Left ventricle myocardium inferior (tissue), 1 donor: ENCODE measurements around the gene NPC1L1. TPM values are rescaled to one million over a fixed set of nuclear protein-coding genes. Genes with fewer than 3 reads are reported as not detected.

ENCODE experiments used
- DNase-seq: peaks from one replicate; pipeline ENCODE4 v3.0.0-alpha.2; 2020
- H3K27ac ChIP-seq: fragments of 200-600 bp; replicated peaks from 2 replicates; pipeline ENCODE4 v1.8.0; 2021
- H3K27me3 ChIP-seq: fragments of 200-600 bp; 2 replicates; pipeline ENCODE4 v1.8.0; 2021; ENCODE audit warnings: low read depth
- H3K36me3 ChIP-seq: fragments of 200-600 bp; 2 replicates; pipeline ENCODE4 v1.8.0; 2021
- H3K4me1 ChIP-seq: fragments of 200-600 bp; 2 replicates; pipeline ENCODE4 v1.8.0; 2021
- H3K4me3 ChIP-seq: fragments of 200-600 bp; 2 replicates; pipeline ENCODE4 v1.8.0; 2021; ENCODE audit warnings: mild to moderate bottlenecking, moderate library complexity
- H3K9me3 ChIP-seq: fragments of 200-600 bp; replicated peaks from 2 replicates; pipeline ENCODE4 v1.8.0; 2021
- intact Hi-C: fragments of 100-400 bp; cut with micrococcal nuclease; formaldehyde crosslinking; loops from one replicate; pipeline ENCODE4 v1.11.0; 2022
- total RNA-seq: library from RNA; stranded (reverse); fragmentation: NEBNext Ultra II Directional; extraction: Animal tissue kit (Norgen Biotek cat#: 25700); gene quantifications from one replicate; pipeline ENCODE4 v1.2.1, GENCODE V29; 2021
- TF ChIP-seq, protein P1 (sequence below): fragments of 200-600 bp; IDR thresholded peaks from 2 replicates; pipeline ENCODE4 v1.8.0; 2021; ENCODE audit warnings: antibody characterized with exemption, mild to moderate bottlenecking, borderline replicate concordance
- donor health status: DM: no; HTN: yes; CAD: no; lungs with severe emphysema.

NPC1L1 gene
- total RNA-seq, 1 donor from 2014 or later = 0.19 TPM

DNA sequence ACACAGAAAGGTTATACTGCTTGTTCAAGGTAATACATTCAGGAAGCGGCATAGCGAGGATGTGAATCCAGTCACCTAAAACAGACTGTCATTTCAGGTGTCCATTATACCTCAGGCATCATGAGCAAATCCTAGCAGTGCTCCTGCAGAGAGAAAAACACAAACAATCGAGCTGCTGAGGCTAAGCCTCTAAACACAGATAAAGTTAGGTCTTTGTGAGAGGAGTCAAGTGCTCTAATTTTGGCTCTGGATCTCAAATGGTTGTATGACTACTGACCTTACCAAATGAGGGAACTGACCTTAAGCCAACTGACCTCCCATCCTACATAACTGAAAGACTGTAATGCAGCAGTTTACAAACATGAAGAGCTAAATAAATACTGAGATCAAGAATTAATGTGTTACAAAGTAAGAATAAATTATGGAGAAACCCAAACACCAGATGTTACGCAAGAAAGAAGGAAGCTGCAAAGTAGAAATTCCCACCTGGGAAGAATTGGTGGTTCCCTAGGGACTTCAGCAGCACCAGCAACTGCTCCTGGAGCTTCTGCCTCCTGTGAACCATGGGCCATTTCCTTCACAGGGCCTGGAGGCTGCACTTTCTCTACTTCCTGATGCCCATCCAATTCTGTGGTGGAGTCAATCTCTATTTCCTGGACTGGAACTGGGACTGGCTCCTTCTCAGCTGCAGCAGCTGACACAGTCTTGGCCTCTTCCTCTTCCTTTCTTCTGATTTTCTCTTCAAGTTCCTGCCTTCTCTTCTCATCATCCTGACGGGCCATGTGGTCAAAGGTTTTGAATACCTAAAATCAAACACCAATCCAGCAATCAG is 56.4 kb downstream of the NPC1L1 start:
- TF ChIP-seq, protein P1, sequence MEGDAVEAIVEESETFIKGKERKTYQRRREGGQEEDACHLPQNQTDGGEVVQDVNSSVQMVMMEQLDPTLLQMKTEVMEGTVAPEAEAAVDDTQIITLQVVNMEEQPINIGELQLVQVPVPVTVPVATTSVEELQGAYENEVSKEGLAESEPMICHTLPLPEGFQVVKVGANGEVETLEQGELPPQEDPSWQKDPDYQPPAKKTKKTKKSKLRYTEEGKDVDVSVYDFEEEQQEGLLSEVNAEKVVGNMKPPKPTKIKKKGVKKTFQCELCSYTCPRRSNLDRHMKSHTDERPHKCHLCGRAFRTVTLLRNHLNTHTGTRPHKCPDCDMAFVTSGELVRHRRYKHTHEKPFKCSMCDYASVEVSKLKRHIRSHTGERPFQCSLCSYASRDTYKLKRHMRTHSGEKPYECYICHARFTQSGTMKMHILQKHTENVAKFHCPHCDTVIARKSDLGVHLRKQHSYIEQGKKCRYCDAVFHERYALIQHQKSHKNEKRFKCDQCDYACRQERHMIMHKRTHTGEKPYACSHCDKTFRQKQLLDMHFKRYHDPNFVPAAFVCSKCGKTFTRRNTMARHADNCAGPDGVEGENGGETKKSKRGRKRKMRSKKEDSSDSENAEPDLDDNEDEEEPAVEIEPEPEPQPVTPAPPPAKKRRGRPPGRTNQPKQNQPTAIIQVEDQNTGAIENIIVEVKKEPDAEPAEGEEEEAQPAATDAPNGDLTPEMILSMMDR = no peak
- intact Hi-C loops = no loop called here
- no peak for DNase-seq
- Histone ChIP-seq H3K27ac (peak overlapping the region; percentile 77), H3K36me3 (peaks cover 53% of the 10 kb centered on the region), H3K9me3 (peaks cover 16% of the 10 kb centered on the region), H3K4me3 (peak overlapping the region; percentile 15), H3K4me1 (peaks cover 82% of the 10 kb centered on the region), H3K27me3 (no peaks in the 10 kb centered on the region)

DNA sequence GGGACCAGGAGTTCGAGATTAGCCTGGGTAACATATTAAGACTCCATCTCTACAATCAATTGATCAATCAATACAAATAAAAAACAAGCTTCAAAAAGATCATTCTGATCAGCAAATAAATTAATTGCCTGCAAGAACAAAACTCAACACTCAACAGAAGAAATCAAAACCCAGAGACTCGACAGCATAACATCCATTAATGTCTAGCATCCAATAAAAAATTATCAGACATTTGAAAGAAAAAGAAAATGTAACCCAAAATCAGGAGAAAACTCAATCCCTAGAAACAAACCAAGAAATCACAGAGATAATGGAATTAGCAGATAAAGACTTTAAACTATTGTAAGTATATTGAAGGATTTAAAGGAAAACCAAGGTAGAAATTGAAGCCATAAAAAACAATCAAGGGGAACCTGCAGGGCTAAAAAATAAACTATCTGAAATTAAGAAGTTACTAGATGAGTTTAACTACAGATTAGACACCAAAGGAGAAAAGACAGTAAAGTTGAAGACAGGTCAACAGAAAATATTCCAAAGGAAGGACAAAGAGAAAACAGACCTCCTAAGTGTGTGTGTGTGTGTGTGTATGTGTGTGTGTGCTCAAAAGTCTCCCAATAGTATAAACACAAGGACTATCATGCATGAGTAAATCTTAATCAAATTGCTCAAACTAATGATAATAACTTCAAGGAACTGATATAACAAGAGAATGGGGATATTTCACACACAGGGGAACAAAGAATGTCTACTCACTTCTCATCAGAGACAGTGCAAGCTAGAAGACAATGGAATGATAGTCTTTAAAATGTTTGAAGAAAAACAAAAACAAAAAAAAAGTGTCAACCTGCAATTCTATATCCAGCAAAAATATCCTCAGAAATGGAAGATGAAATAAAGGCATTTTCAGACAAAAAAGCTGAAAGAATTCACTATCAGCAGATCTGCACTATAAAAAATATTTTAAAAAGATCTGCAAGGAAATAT is 58.3 kb downstream of the NPC1L1 start:
- no peak for DNase-seq
- Histone ChIP-seq H3K4me3 (no peak overlapping the region), H3K27ac (peak overlapping the region; percentile 77), H3K9me3 (peaks cover 16% of the 10 kb centered on the region), H3K27me3 (no peaks in the 10 kb centered on the region), H3K36me3 (peaks cover 72% of the 10 kb centered on the region), H3K4me1 (peaks cover 76% of the 10 kb centered on the region)
- TF ChIP-seq, protein P1 = no peak
- intact Hi-C loops = no loop called here

DNA sequence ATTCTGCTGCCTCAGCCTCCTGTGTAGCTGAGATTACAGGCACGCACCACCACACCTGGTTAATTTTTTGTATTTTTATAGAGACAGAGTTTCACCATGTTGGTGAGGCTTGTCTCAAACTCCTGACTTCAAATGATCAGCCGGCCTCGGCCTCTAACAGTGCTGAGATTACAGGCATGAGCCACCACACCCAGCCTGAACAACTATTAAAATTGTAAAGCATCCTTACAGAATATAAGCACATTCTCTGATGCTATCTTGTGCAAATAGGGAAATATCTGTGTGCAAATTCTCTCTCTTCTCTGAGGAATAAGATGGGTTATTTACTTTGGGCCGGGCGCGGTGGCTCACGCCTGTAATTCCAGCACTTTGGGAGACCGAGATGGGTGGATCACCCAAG is 63.2 kb downstream of the NPC1L1 start:
- H3K27me3 ChIP-seq = no peaks in the 10 kb centered on the region
- intact Hi-C loops = loop anchor here (10.0 kb wide), 2 partner anchors 83 to 233 kb away; no protein-coding TSS in a partner anchor
- DNase-seq = no peak
- peak overlapping the region; percentile 74 for H3K27ac ChIP-seq
- TF ChIP-seq, protein P1 = no peak
- peaks cover 74% of the 10 kb centered on the region for H3K4me1 ChIP-seq
- peaks cover 72% of the 10 kb centered on the region for H3K36me3 ChIP-seq
- no peak overlapping the region for H3K4me3 ChIP-seq
- peaks cover 6% of the 10 kb centered on the region for H3K9me3 ChIP-seq

DNA sequence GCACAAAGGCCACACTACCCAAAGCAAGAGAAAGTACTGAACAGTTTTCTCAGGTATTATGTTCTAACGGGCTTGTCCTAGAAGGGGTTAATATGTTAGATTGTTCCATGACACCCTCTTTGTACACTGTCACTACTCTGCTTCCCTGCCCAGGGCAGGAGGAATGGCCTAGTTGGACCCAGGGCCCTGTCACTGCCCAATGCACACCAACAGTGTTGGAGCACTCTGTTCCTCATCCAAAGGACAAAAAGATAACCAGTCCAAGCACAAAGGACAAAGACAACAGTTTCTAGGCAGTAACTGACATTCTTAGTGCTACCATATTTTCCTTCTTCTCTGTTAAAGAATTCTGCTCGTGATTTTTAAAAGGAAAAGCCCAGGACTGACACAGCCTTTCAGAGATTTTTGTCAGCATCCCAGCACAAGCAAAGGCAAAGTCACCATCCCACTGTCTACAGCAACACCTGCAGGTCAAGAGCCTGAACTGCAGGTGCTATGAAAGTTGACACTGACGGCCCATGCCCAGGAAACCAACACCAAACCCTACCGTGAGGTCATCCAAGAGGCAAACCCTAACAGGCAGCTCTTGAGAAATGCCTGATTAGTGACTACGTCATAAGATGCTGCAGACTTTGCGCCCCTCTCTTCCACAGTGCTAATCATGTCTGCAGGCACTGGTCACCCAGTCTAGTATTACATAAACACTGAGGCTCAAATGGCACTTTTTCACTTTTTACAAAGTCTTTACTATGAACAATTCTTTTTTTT is 63.9 kb downstream of the NPC1L1 start:
- intact Hi-C loops = loop anchor here (10.0 kb wide), 2 partner anchors 82 to 232 kb away; no protein-coding TSS in a partner anchor
- Histone ChIP-seq H3K27ac (peak overlapping the region; percentile 74), H3K27me3 (no peaks in the 10 kb centered on the region), H3K4me1 (peaks cover 76% of the 10 kb centered on the region), H3K9me3 (no peaks in the 10 kb centered on the region), H3K36me3 (peaks cover 65% of the 10 kb centered on the region), H3K4me3 (no peak overlapping the region)
- TF ChIP-seq, protein P1 = peak; percentile 93
- DNase-seq = peak; percentile 43

DNA sequence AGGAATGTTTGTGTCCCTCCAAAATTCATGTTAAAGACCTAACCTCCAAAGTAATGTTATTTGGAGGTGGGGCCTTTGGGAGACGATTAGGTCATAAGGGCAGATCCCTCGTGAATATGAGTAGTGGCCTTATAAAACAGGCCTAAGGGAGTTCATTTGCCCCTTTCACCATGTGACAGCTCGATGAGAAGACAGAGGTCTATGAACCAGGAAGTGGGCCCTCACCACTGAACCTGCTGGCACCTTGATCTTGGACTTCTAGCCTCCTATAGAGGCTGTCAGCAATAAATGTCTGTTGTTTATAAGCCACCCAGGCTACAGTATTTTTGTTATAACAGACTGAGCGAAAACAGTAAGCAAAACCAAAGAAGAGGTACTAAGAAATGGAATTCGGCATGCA is 64.8 kb downstream of the NPC1L1 start:
- peaks cover 82% of the 10 kb centered on the region for H3K4me1 ChIP-seq
- intact Hi-C loops = loop anchor here (10.0 kb wide), 2 partner anchors 82 to 232 kb away; no protein-coding TSS in a partner anchor
- peak overlapping the region; percentile 74 for H3K27ac ChIP-seq

More for the DNA sequence above, 64.8 kb downstream of the NPC1L1 start:
- H3K4me3 ChIP-seq = no peak overlapping the region
- H3K27me3 ChIP-seq = no peaks in the 10 kb centered on the region
- peaks cover 56% of the 10 kb centered on the region for H3K36me3 ChIP-seq
- TF ChIP-seq, protein P1 = no peak
- no peak for DNase-seq
- H3K9me3 ChIP-seq = no peaks in the 10 kb centered on the region
